BE2C (cell line): Measurements from ENCODE around the gene MMP15.

Experiments
- DNase-seq: peaks from one replicate; pipeline ENCODE4 v3.0.0-alpha.2; 2020
- H3K27me3 ChIP-seq: fragments of 250-450 bp; sonication (Bioruptor Pico); 2 replicates; pipeline ENCODE4 v1.5.1; 2020; ENCODE audit warnings: mild to moderate bottlenecking
- H3K36me3 ChIP-seq: fragments of 250-450 bp; sonication (Bioruptor Pico); 2 replicates; pipeline ENCODE4 v1.5.1; 2020; ENCODE audit warnings: mild to moderate bottlenecking
- H3K4me1 ChIP-seq: fragments of 250-450 bp; sonication (Bioruptor Pico); 2 replicates; pipeline ENCODE4 v1.5.1; 2020
- H3K4me3 ChIP-seq: 2 replicates; pipeline ENCODE4 v1.5.1; 2011; ENCODE audit warnings: low read depth, low read length
- H3K9me3 ChIP-seq: fragments of 250-450 bp; sonication (Bioruptor Pico); 2 replicates; pipeline ENCODE4 v1.5.1; 2020
- TF ChIP-seq, protein P1 (sequence below): IDR thresholded peaks from 2 replicates; pipeline ENCODE4 v1.5.1; 2012; ENCODE audit warnings: mild to moderate bottlenecking, low read depth, low read length

MMP15 gene

DNA sequence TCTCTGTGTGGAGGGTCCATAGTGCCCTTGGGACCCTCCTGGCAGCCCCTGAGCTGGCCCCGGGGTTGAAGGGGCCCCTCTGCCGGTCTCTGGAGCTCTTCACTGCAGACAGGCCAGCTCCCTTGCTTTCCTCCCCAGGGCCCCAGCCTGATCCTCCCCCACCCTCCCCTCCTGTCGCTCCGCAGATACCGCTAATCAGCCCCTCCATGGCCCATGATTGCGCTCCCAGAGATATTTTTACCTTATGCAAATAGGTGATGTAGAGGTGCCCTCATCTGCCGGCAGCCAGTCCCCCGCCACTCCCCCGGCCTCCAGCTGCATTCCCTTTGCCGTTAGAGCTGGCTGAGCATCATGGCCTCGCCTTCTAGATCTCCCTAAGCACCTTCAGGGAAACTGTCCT is 9.2 kb downstream of the MMP15 start:
- DNase-seq: no peak
- Histone ChIP-seq H3K36me3 (no peaks in the 10 kb centered on the region), H3K4me1 (peaks cover 26% of the 10 kb centered on the region), H3K27me3 (no peaks in the 10 kb centered on the region), H3K9me3 (no peaks in the 10 kb centered on the region), H3K4me3 (no peak overlapping the region)
- TF ChIP-seq, protein P1, sequence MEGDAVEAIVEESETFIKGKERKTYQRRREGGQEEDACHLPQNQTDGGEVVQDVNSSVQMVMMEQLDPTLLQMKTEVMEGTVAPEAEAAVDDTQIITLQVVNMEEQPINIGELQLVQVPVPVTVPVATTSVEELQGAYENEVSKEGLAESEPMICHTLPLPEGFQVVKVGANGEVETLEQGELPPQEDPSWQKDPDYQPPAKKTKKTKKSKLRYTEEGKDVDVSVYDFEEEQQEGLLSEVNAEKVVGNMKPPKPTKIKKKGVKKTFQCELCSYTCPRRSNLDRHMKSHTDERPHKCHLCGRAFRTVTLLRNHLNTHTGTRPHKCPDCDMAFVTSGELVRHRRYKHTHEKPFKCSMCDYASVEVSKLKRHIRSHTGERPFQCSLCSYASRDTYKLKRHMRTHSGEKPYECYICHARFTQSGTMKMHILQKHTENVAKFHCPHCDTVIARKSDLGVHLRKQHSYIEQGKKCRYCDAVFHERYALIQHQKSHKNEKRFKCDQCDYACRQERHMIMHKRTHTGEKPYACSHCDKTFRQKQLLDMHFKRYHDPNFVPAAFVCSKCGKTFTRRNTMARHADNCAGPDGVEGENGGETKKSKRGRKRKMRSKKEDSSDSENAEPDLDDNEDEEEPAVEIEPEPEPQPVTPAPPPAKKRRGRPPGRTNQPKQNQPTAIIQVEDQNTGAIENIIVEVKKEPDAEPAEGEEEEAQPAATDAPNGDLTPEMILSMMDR: no peak

- no peaks in the 10 kb centered on the region for H3K27me3 ChIP-seq
- TF ChIP-seq, protein P1: peak; percentile 28
- no peak overlapping the region for H3K4me3 ChIP-seq
- no peaks in the 10 kb centered on the region for H3K36me3 ChIP-seq
- H3K9me3 ChIP-seq: no peaks in the 10 kb centered on the region
- H3K4me1 ChIP-seq: peaks cover 26% of the 10 kb centered on the region
- DNase-seq: peak; percentile 52
These were observed 10.0 kb downstream of the MMP15 start for GRCh38 chr16:58035356-58036170.

- Histone ChIP-seq H3K4me3 (no peak overlapping the region), H3K36me3 (no peaks in the 10 kb centered on the region), H3K27me3 (no peaks in the 10 kb centered on the region), H3K9me3 (no peaks in the 10 kb centered on the region), H3K4me1 (peaks cover 25% of the 10 kb centered on the region)
- TF ChIP-seq, protein P1: no peak
- no peak for DNase-seq
These were observed 11.4 kb downstream of the MMP15 start for GRCh38 chr16:58036943-58037342.

DNA sequence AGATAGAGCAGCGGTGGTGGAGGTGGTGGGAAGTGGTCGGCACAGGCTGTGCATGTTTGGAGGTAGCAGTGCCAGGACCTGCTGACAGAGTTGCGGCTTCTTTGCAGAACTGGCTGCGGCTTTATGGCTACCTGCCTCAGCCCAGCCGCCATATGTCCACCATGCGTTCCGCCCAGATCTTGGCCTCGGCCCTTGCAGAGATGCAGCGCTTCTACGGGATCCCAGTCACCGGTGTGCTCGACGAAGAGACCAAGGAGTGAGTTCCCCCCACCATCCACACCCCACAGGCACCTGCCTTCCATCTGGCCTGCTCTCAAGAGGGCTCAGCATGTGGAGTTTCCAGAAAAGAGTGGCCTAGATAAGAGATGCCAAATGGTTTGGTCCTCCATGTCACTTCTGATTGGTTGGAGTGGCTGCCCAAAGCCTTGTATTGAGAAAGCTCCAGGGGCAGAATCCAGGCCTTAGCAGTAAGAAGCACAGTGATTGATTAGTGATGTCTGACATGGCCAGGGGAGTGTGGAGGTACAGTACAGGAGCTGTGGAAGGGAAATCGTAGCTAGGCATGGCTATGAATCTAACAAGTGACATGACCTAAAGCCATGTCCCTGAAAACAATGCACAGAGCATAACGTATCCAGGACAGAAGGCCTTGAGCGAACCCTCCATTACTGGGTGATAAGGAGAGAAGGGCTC is 12.0 kb downstream of the MMP15 start:
- no peaks in the 10 kb centered on the region for H3K36me3 ChIP-seq
- no peaks in the 10 kb centered on the region for H3K27me3 ChIP-seq
- H3K4me3 ChIP-seq: no peak overlapping the region
- TF ChIP-seq, protein P1: no peak
- no peak for DNase-seq
- H3K4me1 ChIP-seq: peaks cover 20% of the 10 kb centered on the region
- H3K9me3 ChIP-seq: no peaks in the 10 kb centered on the region

GRCh38 chr16:58038219-58038641 is 12.7 kb downstream of the MMP15 start:
- DNase-seq: no peak
- Histone ChIP-seq H3K36me3 (no peaks in the 10 kb centered on the region), H3K4me1 (peaks cover 16% of the 10 kb centered on the region), H3K27me3 (no peaks in the 10 kb centered on the region), H3K4me3 (no peak overlapping the region), H3K9me3 (no peaks in the 10 kb centered on the region)
- TF ChIP-seq, protein P1: no peak
